Vagina (tissue), 2 donors: Measurements from ENCODE around the gene RPS6KC1.

Experiments used
- POLR2A ChIP-seq, 2 donors: fragments of 450-650 bp; IDR thresholded peaks; one replicate each; pipeline ENCODE4 v1.6.1; 2017; ENCODE audit warnings: antibody characterized with exemption in 2 of 2, mild to moderate bottlenecking in 2 of 2, moderate library complexity in 2 of 2
- TF ChIP-seq, protein P1 (sequence below), 3 experiments: fragments of 450-650 bp in 2 of 3; fragments of 200-600 bp in 1 of 3; sonication (generic) in 1 of 3; IDR thresholded peaks; one replicate each; pipeline ENCODE4 v1.5.1; 2017 to 2019; ENCODE audit warnings: antibody characterized with exemption in 3 of 3, mild to moderate bottlenecking in 2 of 3, moderate library complexity in 2 of 3

DNA sequence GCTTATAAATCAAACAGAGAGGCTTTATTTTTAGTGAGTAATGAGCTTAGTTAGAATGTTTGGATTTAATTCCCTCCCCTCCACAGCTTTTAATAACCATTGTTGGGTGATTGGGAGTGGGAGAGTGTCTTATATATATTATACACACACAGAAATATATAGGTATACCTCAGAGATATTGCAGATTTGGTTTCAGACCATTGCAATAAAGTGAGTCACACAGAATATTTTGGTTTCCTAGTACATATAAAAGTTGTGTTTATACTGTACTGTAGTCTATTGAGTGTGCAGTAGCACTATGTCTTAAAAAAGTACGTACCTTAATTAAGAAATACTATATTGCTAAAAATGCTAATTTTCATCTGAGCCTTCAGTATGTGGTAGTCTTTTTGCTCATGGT lies 44.4 kb downstream of the RPS6KC1 start:
- TF ChIP-seq, protein P1, sequence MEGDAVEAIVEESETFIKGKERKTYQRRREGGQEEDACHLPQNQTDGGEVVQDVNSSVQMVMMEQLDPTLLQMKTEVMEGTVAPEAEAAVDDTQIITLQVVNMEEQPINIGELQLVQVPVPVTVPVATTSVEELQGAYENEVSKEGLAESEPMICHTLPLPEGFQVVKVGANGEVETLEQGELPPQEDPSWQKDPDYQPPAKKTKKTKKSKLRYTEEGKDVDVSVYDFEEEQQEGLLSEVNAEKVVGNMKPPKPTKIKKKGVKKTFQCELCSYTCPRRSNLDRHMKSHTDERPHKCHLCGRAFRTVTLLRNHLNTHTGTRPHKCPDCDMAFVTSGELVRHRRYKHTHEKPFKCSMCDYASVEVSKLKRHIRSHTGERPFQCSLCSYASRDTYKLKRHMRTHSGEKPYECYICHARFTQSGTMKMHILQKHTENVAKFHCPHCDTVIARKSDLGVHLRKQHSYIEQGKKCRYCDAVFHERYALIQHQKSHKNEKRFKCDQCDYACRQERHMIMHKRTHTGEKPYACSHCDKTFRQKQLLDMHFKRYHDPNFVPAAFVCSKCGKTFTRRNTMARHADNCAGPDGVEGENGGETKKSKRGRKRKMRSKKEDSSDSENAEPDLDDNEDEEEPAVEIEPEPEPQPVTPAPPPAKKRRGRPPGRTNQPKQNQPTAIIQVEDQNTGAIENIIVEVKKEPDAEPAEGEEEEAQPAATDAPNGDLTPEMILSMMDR (IDR thresholded peaks at IDR 0.05) = no peak
- no peak for TF ChIP-seq POLR2A (IDR thresholded peaks at IDR 0.05)
